Left forelimb (tissue), 1 donor: ENCODE results near the gene KCNAB1.

ENCODE experiments used
- DNase-seq: peaks from one replicate; pipeline ENCODE4 v3.0.0-alpha.2; 2018; ENCODE audit warnings: low spot score

KCNAB1 gene

DNA sequence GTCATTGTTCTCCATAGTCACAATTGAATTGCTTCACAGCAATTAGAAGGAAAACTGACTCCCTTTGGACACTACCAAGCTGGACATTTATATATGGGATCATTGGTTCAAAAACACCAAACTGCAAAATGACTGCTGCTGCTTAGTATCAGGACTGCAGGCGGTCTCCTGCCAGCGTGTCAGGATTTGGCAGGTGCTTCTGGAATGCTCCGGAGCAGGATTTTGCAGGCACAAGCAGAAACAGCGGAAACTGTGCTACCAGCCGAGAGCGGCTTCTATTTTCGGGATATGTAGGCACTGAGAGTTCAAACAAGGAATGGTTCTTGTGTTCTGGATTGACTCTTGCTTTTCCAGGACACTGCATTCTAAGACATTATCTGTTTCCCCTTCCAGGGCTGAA, 339.1 kb downstream of the KCNAB1 start:
- no peak for DNase-seq

DNA sequence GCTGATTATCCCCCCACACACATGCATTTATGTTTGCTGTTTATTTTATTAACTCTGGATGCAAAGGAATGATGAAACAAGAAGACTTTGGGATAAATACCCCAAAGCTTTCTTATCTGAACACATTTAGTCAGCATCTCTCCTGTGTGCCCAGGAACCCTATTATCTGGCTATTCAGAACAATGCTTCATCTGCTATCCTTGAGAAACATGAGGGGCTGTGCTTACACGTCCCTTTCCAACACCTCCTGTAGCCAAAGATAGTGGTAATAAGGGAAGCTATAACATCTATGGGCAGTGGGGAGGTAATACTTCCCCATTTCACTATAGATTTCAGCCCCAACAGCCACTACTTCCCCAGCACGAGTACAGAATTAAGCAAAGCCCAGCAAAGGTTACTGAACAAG, 339.8 kb downstream of the KCNAB1 start:
- DNase-seq: no peak

DNA sequence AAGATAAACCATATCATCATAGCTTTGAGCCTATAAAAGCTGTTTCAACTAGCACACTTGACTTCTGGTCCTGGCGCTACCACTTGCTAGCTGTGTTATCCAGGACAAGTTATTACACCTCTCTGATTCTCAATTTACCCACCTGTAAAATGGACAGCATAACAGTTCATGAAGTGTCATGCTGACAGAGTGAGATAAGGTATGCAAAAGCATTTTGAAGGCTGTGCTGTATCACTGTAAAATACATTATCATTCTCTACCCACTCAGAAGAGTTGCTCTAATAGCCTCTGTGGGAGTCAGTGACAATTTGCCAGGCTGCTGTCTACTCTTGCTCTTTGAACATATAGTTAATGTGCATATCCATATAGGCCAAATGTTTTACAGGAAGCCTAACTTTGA, 341.5 kb downstream of the KCNAB1 start:
- DNase-seq: no peak

DNA sequence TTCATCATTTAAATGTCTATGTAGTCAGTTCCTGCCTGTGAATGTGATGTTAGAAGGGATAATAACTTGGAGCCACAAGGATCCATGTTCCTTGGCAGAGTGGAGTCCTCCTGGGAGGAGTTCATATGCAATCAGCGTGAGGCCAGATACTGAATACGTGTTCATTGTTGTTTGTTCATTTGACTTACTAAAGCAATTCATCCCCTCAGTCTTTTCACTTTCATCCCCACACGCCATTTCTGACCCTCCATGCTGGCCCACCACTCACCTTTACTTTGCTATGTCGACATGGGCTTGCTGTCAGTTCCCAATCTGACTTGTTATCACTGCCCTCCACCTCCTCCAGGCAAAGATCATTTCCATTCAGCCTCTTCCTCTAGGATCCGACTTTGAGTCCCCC, 342.7 kb downstream of the KCNAB1 start:
- DNase-seq: no peak

DNA sequence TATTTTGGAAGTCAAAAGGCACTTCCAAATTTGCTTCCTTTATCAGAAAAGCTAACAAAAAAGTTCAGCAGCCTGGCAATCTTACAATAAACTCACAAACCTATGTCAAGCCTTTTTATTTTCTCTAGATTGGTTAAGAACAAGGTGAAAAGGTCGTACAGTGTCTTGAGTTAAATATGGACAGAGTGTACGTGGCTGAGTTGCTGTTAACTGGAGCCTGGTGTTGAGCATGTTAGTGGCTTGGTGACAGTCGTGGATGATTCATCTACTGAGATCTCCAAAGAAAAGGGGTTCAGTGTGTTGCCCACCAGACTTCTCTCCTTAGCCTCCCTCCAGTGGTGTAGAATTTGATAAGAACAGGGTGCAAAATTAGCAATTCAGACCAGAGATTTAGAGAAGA, 344.8 kb downstream of the KCNAB1 start:
- DNase-seq: no peak

DNA sequence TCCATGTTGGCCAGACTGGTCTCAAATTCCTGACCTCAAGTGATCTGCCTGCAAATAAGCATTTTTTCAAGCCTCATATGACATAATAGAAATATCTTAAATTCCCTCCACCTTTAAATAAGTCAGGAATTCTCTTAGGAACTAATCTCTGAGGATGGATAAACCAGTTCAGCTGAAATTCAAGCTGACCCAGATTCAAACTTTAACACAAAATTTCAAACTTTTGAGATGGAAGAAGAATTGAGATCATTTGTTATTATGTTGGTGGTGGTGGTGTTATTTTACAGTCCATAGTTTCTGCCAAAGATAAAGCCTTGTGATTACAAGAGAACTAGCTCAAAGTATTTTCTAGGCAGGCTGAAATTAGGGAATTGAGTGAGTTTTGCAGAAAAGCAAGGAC, 349.1 kb downstream of the KCNAB1 start:
- no peak for DNase-seq

DNA sequence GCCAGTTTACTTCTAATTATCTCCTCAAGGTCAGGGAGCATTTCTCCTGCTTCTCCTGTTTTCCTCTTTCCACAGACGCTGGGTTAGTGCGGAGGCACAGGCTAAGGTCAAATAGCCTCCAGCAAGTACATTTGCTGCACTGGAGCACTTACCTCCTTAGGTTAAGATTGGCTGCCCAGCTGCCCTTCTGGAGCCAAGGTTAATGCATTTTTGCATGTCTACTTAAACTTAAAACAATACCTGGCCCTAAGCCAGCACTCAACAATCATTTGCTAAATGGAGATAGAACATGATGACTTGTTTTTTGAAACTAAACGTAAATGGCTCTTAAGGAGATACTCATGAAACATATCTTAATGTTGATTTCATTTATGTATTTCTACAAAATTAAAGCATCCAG, 351.1 kb downstream of the KCNAB1 start:
- DNase-seq: no peak

DNA sequence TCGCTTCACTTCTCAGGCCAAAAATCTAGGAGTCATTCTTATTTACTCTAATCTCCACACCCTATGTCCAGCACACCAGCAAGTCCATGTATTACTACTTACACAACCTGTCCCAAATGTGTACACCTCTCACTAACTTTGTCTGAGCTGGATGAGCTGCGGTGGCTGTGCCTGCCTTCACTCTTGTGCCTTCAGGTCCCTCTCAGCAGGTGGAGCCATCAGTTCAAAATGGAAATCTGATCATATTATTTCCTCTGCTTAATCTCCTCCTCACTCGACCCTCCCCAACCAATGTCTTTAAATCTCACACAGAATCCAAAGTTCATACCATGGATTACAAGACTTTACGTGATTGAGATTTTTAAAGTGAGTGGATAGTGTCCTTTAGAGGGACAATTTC, 351.8 kb downstream of the KCNAB1 start:
- DNase-seq: no peak

DNA sequence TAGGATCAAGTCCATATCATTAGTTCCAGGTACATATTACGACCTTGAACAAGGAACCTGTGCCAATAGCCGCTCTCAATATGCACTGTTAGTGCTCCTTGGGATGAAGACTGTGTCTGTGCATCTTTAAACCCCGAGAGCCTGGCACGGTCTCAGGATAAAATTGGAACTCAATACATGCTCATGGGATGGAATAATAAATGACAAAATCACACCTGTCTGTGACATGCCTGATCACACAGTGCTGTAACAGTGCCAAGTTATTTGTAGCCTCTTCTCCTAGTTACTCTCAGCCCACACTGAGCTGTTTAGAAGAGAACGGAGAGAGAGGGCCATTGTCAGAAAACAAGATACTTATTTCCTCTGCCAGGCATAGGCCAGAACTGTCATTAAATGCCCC, 352.3 kb downstream of the KCNAB1 start:
- no peak for DNase-seq

DNA sequence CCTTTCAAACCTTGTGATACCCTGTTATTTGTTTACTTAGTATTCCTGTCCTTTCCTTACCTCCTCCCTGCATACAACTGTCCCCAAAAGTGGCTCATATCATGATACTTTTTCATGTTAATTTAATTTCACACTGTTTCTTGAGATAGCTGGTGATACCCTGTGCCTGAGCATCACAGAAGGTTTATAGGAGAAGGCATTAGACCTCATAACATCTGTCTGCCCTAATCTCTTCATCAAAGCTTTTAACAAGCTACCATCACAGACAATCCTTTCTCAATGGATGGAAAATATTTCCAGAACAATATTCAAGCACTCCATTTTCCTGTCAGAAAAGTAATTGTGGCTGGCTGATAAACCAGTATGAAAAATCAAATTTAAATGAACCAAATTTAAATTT, 353.0 kb downstream of the KCNAB1 start:
- no peak for DNase-seq

DNA sequence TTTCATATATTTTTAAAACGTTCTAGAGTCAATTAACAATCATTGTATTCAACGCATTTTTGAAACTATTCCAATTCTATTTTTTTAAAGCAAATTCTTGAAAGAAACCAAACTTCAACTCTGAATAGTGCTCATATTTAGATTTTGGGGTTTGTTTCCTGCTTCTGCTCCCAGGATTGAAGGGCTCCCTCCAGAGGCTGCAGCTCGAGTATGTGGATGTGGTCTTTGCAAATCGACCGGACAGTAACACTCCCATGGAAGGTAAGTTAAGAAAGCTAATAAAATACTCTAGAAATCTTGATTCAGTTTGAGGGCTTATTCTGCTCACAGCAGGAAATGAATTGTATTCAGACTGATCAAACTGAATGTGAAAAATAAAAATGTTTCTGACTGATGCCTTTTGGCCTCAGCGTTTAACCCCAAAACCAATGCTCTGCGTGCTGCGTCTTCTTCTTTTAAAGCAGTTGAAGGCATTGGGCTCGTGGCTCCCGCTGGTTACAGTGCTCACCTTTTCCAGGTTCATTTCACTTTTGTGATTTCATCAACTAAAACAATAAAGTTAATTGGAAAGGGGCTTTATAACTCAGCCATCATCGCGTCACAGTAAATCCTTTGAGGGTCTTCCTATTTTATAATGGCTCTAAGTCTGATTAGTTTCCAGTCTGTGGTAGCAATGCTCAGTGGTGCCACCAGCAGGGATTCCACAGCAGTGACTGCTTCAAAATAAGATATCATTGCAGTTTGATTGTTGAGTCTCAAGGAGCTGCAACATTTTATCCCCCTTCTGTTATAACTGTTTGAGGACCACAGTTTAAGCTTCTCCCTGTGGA, 354.4 kb downstream of the KCNAB1 start:
- no peak for DNase-seq

DNA sequence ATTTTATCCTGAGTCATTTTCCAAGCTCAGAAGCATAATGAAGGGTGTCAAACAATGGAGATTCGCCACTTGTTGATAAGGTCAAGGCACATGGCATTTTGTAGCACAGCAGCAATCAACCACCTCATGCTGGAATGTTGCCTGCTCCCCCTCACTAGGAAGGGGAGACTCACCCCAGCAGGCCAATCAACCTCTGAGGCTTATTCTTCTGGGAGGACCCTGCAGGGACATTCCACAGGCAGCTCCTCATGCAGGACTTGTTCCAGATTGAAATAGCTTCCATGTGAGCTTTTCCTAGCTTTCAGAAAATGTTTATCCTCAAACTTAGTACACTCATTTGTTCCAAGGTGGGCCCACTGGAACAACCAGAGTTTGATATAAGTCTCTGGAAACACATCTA, 356.9 kb downstream of the KCNAB1 start:
- DNase-seq: no peak

DNA sequence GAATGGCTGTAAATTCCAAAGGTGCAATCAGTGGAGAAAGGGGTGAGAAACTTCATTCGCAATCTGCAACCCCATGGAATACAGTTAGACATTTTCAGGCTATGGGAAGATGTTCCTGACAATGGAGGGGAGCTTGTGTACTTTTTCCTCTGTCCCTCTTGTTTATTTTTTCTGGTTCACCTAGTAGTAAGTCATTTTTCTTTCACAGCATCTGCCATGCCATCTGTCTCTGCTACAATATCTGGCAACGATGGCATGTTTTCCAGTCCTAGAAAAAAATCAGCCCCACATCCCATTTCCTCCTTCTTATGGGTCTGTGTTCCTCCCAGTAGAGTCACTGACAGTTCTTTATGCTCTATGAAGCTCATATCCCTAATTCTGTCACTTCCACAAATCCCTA, 358.5 kb downstream of the KCNAB1 start:
- DNase-seq: no peak

DNA sequence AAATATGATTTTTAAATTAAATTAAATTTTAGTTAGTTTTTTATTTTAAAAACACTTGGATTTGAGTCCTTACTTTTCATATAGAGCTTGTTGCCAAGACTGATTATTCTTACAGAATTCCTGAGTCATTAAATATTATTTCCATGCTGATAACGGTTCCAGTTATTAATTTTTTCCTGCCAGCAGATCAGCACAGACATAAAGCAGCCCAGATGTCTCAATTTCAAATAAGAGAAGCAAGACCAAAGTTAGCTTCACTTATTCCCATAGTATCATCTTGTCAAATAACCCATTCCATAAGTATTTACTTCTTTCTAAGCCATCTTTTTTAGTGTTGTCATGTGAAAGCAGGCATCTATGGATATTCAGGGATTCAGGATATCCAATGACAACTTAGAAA, 359.2 kb downstream of the KCNAB1 start:
- DNase-seq: no peak

DNA sequence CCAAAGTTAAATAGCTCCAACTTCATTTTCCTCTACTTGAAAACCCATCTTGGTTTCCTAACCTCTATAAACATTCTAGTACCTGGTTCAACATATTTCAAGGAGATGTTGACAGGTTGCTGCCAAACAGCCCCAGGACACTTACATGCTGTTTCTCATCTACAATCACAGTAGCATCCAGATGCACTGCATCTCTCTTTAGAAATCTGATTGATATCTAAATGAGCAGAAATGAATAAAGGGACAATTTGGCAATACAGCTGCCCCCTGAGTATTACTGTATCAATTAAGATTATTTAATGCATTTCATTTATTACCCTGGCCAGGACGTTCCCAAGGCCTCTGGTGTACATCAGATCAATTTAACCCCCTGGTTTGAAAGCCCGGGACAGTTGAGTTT, 360.6 kb downstream of the KCNAB1 start:
- no peak for DNase-seq

DNA sequence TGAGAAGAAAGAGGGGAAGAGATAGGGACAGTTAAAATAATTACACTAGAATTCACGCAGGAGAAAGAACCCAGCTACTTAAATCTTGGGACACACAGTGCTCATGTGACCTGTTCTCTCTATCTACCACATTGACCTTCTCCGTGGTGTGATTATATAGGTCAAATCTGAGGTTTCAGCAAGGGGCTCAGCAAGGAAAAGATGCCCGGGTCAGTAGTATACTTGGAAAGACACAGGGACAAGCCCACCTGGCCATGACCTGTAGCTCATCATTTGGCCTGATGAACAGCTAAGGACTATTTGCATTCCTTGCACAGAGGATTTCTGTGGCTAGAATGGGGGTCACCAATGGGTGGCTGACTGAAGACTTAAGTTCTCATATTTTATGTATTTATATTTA, 362.6 kb downstream of the KCNAB1 start:
- DNase-seq: no peak

DNA sequence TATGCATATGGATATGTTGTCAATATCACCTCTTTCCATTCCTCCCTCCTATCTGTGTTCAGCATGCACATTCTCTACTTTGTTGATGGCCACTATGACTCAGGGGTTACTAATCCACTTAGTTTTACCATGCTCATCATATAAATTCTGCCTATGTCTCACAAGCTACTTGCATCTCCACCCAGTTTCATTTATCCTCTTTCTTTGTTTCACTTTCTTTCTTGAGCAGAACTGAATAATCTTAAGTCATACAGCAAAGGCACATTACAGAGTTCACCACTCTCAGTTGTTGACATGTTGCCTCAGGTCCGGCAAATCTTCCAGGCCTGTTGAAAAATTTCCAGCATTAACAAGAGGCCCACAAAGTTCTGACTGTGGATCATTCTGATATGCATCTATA, 363.0 kb downstream of the KCNAB1 start:
- DNase-seq: no peak

DNA sequence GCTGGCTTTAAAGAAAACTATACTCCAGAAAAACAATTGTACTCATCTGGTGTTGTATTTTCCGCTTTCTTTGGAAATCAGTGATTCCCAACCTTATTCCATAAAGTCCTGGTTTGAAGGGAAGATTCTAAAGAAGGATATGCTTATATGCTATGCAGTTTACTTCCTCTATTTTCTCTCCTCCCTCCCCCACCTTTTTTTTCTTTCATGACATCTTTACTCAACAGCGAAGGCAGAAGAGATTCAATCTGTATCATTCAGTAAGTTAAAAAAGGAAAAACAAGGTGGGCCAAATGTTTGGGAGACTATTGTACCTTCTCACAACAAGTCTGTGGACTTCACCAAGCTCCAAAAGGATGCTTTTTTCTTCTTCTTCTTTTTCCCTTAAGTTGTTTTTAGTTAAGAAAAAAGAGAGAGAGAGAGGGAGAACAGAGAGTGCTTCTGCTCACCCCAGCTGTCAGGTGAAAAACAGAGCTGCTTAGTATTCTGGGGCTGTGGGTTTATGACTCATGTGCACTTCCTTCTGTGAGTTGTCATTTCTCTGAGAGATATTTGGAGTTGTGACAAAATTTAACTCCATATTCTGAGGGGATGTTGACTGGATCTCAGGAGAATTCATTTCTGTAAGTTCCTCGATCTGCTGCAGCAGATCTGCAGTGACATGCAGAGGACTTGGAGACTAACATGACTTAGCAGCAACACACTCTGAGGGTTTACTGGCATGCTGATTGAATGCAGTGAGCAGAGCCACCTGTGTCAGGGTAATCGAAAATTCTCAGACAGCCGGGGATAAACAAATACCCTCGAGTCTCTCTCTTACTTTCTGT, 363.8 kb downstream of the KCNAB1 start:
- DNase-seq: no peak

DNA sequence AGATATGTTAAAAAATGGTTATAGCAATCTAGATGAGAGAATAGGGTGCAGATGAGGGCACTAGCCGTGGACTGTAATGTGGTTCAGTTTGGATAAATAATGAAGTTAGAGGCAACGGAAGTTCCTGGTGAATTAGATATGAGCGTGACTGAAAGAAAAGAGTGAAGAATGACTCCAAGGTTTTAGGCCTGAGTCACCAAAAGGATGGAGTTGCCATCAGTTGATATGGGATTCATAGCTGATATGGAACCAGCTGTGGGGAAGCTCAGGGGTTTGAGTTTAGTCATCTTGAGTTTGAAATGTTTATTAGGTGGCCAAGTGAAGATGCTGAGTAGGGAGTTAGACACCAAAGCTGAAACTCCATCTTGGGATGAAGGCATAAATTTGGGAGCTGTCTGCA, 368.4 kb downstream of the KCNAB1 start:
- DNase-seq: no peak

DNA sequence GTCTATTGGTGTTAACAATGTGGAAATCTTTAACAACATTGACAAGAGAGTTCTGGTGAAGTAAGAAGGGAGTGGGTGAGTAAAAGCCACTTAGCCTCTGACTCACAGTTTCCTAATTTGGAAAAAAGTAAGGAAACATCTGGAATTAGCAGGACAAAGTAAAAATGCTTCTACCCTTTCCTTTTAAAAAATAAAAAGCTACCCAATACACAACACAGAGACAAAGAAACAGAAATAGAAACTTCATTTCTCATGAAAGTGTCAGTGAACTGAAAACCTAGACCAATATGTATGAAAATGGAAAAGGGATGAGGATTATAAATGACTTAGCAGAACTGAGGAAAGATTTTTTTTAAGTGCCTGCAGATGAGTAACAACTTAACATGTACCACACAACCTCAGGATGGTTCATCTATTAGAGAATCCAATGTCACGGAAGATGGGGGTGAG, 369.1 kb downstream of the KCNAB1 start:
- no peak for DNase-seq

DNA sequence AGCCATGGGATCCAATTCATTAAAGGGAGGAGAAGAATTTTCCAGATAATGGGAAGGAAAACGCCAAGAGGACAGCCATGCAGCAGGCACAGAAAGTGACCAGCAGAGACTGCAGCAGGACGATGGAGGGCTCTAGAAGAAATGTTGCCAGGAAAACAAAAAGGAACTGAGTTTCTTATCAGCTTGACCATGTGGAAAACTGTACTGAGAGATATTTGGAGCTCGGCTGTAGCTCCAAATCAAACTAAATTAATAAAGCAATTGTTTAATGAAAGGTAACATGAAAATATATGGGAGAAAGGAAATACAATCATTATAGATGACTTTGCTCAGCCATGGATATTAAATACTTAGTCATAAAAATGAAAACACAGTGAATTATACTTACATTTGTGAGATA, 370.8 kb downstream of the KCNAB1 start:
- no peak for DNase-seq

DNA sequence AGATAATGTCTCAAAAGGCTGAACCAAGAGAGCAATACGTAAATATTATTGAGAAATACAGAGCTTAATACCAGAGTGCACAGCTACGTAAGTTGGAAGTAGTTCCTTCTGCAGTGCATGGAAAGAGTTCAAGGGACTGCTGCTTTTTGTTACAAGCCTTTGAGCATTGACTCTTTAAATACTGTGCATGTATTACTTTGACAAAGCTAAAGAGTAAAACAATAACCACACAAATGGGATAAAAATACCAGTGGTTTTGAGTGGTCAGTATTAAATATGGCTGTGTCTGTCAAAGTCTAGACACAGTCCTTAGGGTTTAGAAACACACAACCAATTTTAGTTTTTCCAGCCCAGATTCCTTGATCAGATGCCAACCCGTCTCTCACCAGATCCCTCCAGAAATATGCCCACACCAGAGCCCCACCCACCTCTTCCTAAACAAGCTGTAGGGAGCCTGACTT, 372.5 kb downstream of the KCNAB1 start:
- no peak for DNase-seq

DNA sequence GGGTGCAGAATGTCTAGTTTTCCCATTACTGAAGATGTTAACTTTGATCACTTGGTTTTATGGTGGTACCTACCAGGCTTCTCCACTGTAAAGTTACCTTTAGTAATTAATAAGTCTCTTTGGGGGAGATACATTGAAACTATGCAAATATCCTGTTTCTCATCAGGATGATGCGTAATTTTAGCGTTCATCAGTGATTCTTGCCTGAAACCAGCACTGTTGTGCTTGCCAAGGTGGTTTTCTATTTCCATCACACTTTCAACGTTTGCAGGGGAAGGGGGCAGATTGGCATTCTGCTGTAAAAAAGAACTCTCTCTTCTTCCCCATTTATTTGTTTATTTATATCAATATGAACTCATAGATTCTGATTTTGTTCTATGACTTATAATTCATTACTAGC, 373.5 kb downstream of the KCNAB1 start:
- no peak for DNase-seq
